Measurements from ENCODE around the gene IGSF6. TPM values are rescaled to one million over a fixed set of nuclear protein-coding genes. Genes with fewer than 3 reads are reported as not detected.

The IGSF6 gene
- polyA plus RNA-seq, 1 donor from 2014 or later, result not detected

GRCh38 chr16:21663889-21664647 lies 11.7 kb upstream of the IGSF6 start, which contains the start of gene OTOA:
Gene OTOA (plus strand): TSS chr16:21663968. CDS start chr16:21678515, 14,547 bp downstream.
- H3K9me2 ChIP-seq (ENCODE audit: insufficient read depth, low read length), result no peaks in the 10 kb centered on the region
- TF ChIP-seq REST (IDR thresholded peaks at IDR 0.05; ENCODE audit: borderline replicate concordance), result no peak
- TF ChIP-seq SMC3 (conservative IDR thresholded peaks at IDR 0.05; ENCODE audit: poor library complexity), result no peak
- no peak for TF ChIP-seq TAF1 (IDR thresholded peaks at IDR 0.05; ENCODE audit: low read depth)
- no peak for TF ChIP-seq RAD21 (conservative IDR thresholded peaks at IDR 0.05)
- TF ChIP-seq EP300 (conservative IDR thresholded peaks at IDR 0.05; ENCODE audit: poor library complexity, severe bottlenecking), result no peak
- no peak for TF ChIP-seq CTCF (IDR thresholded peaks at IDR 0.05; ENCODE audit: poor library complexity, severe bottlenecking)
- no peak for TF ChIP-seq MXI1 (conservative IDR thresholded peaks at IDR 0.05; ENCODE audit: poor library complexity, severe bottlenecking)
- no peak for TF ChIP-seq POLR2AphosphoS5 (IDR thresholded peaks at IDR 0.05)
- H3K4me2 ChIP-seq (ENCODE audit: low read length), result no peak within 1 kb of the TSS

GRCh38 chr16:21659124-21659523 lies 6.7 kb upstream of the IGSF6 start:
- no peak overlapping the region for H3K9ac ChIP-seq (ENCODE audit: low read length)
- no peaks in the 10 kb centered on the region for H3K9me3 ChIP-seq (ENCODE audit: low read length)
- peaks cover 8% of the 10 kb centered on the region for H3K36me3 ChIP-seq (ENCODE audit: insufficient read depth, low read length)
- TF ChIP-seq TAF1 (IDR thresholded peaks at IDR 0.05; ENCODE audit: low read depth) (no peak), POLR2AphosphoS5 (IDR thresholded peaks at IDR 0.05) (no peak), REST (IDR thresholded peaks at IDR 0.05; ENCODE audit: borderline replicate concordance) (no peak), MXI1 (conservative IDR thresholded peaks at IDR 0.05; ENCODE audit: poor library complexity, severe bottlenecking) (no peak), SMC3 (conservative IDR thresholded peaks at IDR 0.05; ENCODE audit: poor library complexity) (no peak), RAD21 (conservative IDR thresholded peaks at IDR 0.05) (no peak), EZH2 (IDR thresholded peaks at IDR 0.05; ENCODE audit: borderline replicate concordance, insufficient read depth, low read length, poor library complexity, severe bottlenecking) (no peak), EP300 (conservative IDR thresholded peaks at IDR 0.05; ENCODE audit: poor library complexity, severe bottlenecking) (no peak), CTCF (IDR thresholded peaks at IDR 0.05; ENCODE audit: poor library complexity, severe bottlenecking) (no peak)
- H2AFZ ChIP-seq (ENCODE audit: low read depth, low read length), result no peak overlapping the region
- H3K9me2 ChIP-seq (ENCODE audit: insufficient read depth, low read length), result no peaks in the 10 kb centered on the region
- no peaks in the 10 kb centered on the region for H3F3A ChIP-seq (ENCODE audit: insufficient read depth, low read length, poor library complexity, severe bottlenecking)
- H3K27ac ChIP-seq (ENCODE audit: low read length), result no peak overlapping the region
- H3K79me2 ChIP-seq (replicated peaks; ENCODE audit: insufficient read depth, low read length), result no peaks in the 10 kb centered on the region
- no peak overlapping the region for H3K4me3 ChIP-seq (ENCODE audit: low read length)
- no peaks in the 10 kb centered on the region for H3K27me3 ChIP-seq (ENCODE audit: insufficient read depth, low read depth, low read length)
- H3K4me2 ChIP-seq (ENCODE audit: low read length), result no peak overlapping the region
- no peaks in the 10 kb centered on the region for H4K20me1 ChIP-seq (ENCODE audit: insufficient read depth)

More at GRCh38 chr16:21663889-21664647, 11.7 kb upstream of the IGSF6 start, which contains the start of gene OTOA:
- Histone ChIP-seq H4K20me1 (ENCODE audit: insufficient read depth) (no peaks in the 10 kb centered on the region), H3K27ac (ENCODE audit: low read length) (no peak within 1 kb of the TSS), H2AFZ (ENCODE audit: low read depth, low read length) (no peak within 1 kb of the TSS), H3K4me3 (ENCODE audit: low read length) (no peak within 1 kb of the TSS), H3F3A (ENCODE audit: insufficient read depth, low read length, poor library complexity, severe bottlenecking) (no peaks in the 10 kb centered on the region), H3K36me3 (ENCODE audit: insufficient read depth, low read length) (no peaks in the 10 kb centered on the region), H3K9me3 (ENCODE audit: low read length) (no peaks in the 10 kb centered on the region), H3K9ac (ENCODE audit: low read length) (no peak within 1 kb of the TSS), H3K27me3 (ENCODE audit: insufficient read depth, low read depth, low read length) (no peaks in the 10 kb centered on the region), H3K79me2 (replicated peaks; ENCODE audit: insufficient read depth, low read length) (no peaks in the 10 kb centered on the region)

Measured in neural cell (in vitro differentiated cells).